ENCODE results near the gene HMCN1. TPM values are rescaled to one million over a fixed set of nuclear protein-coding genes. Genes with fewer than 3 reads are reported as not detected.

The HMCN1 gene
- total RNA-seq, 2 donors from 2014 or later, result 1.3 to 3.7 TPM

- no peaks in the 10 kb centered on the region for H3K27me3 ChIP-seq
- no peak overlapping the region for H3K27ac ChIP-seq
- H3K4me3 ChIP-seq, result no peak overlapping the region
- H3K9me3 ChIP-seq, result no peaks in the 10 kb centered on the region
- no peak for DNase-seq
- H3K4me1 ChIP-seq, result no peaks in the 10 kb centered on the region
- no peak overlapping the region for H3K9ac ChIP-seq (ENCODE audit: low read depth in 2 of 2, low read length in 2 of 2)
- intact Hi-C loops (cut with DNase I), result no loop called here
- TF ChIP-seq, protein P1, sequence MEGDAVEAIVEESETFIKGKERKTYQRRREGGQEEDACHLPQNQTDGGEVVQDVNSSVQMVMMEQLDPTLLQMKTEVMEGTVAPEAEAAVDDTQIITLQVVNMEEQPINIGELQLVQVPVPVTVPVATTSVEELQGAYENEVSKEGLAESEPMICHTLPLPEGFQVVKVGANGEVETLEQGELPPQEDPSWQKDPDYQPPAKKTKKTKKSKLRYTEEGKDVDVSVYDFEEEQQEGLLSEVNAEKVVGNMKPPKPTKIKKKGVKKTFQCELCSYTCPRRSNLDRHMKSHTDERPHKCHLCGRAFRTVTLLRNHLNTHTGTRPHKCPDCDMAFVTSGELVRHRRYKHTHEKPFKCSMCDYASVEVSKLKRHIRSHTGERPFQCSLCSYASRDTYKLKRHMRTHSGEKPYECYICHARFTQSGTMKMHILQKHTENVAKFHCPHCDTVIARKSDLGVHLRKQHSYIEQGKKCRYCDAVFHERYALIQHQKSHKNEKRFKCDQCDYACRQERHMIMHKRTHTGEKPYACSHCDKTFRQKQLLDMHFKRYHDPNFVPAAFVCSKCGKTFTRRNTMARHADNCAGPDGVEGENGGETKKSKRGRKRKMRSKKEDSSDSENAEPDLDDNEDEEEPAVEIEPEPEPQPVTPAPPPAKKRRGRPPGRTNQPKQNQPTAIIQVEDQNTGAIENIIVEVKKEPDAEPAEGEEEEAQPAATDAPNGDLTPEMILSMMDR (IDR thresholded peaks at IDR 0.05), result no peak
- no peaks in the 10 kb centered on the region for H3K36me3 ChIP-seq
These were observed 177.8 kb downstream of the HMCN1 start for GRCh38 chr1:185911978-185912377.

- H3K9me3 ChIP-seq, result no peaks in the 10 kb centered on the region
- DNase-seq, result no peak
- H3K4me1 ChIP-seq, result no peaks in the 10 kb centered on the region
- no peak overlapping the region for H3K9ac ChIP-seq (ENCODE audit: low read depth in 2 of 2, low read length in 2 of 2)
- intact Hi-C loops (cut with DNase I), result no loop called here
- no peak overlapping the region for H3K27ac ChIP-seq
- TF ChIP-seq, protein P1 (IDR thresholded peaks at IDR 0.05), result no peak
- H3K36me3 ChIP-seq, result no peaks in the 10 kb centered on the region
- no peaks in the 10 kb centered on the region for H3K27me3 ChIP-seq
- no peak overlapping the region for H3K4me3 ChIP-seq
These were observed 178.3 kb downstream of the HMCN1 start for GRCh38 chr1:185912504-185912903.

DNA sequence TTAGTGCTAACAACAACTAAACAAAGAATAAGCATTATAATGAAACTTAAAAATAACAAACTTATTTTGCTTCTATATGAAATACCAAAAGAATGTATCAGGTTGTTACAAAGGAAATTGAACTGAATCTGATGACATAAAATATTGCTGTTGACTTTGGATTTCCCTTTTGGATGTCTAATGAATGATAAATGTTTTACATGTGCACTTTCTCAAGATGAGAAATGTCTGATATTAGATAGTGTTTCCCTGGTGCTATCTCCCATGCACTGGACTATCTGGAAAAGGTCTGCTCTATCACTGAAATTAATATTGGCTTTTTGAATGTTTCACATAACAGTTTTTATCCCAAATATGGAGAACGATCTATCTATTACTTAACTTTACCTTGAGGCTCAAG is 179.9 kb downstream of the HMCN1 start:
- H3K36me3 ChIP-seq, result no peaks in the 10 kb centered on the region
- no peaks in the 10 kb centered on the region for H3K27me3 ChIP-seq
- intact Hi-C loops (cut with DNase I), result no loop called here
- H3K27ac ChIP-seq, result no peak overlapping the region
- H3K9ac ChIP-seq (ENCODE audit: low read depth in 2 of 2, low read length in 2 of 2), result no peak overlapping the region
- no peaks in the 10 kb centered on the region for H3K4me1 ChIP-seq
- TF ChIP-seq, protein P1 (IDR thresholded peaks at IDR 0.05), result no peak
- DNase-seq, result no peak
- no peak overlapping the region for H3K4me3 ChIP-seq
- H3K9me3 ChIP-seq, result no peaks in the 10 kb centered on the region

- TF ChIP-seq, protein P1 (IDR thresholded peaks at IDR 0.05), result no peak
- Histone ChIP-seq H3K4me3 (no peak overlapping the region), H3K9me3 (no peaks in the 10 kb centered on the region), H3K4me1 (no peaks in the 10 kb centered on the region), H3K27me3 (no peaks in the 10 kb centered on the region), H3K27ac (no peak overlapping the region), H3K9ac (ENCODE audit: low read depth in 2 of 2, low read length in 2 of 2) (no peak overlapping the region), H3K36me3 (no peaks in the 10 kb centered on the region)
- DNase-seq, result no peak
- intact Hi-C loops (cut with DNase I), result no loop called here
These were observed 182.7 kb downstream of the HMCN1 start for GRCh38 chr1:185916861-185917260.

DNA sequence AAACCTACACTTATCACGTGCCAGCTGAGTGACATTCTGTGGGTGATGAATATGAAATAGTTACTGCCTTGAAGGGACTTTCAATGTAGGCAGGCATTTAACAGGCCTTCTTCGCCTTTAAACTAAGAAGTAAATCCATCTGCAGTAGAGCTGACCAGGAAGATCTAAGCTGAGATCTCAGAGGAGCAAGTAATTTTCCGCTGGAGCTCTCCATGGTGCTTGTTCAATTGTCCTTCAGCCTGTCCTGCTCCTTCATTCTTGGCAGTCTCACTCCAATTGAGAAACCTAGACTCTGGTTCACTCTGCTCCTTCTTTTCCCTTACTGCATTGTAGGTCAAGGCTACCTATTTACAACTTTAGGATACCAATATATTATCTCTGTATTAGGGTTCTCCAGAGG is 183.5 kb downstream of the HMCN1 start:
- H3K4me3 ChIP-seq, result no peak overlapping the region
- H3K9me3 ChIP-seq, result no peaks in the 10 kb centered on the region
- H3K36me3 ChIP-seq, result no peaks in the 10 kb centered on the region
- no peak for DNase-seq
- TF ChIP-seq, protein P1 (IDR thresholded peaks at IDR 0.05), result no peak
- no peaks in the 10 kb centered on the region for H3K27me3 ChIP-seq
- intact Hi-C loops (cut with DNase I), result no loop called here
- no peak overlapping the region for H3K9ac ChIP-seq (ENCODE audit: low read depth in 2 of 2, low read length in 2 of 2)
- no peaks in the 10 kb centered on the region for H3K4me1 ChIP-seq
- H3K27ac ChIP-seq, result no peak overlapping the region

DNA sequence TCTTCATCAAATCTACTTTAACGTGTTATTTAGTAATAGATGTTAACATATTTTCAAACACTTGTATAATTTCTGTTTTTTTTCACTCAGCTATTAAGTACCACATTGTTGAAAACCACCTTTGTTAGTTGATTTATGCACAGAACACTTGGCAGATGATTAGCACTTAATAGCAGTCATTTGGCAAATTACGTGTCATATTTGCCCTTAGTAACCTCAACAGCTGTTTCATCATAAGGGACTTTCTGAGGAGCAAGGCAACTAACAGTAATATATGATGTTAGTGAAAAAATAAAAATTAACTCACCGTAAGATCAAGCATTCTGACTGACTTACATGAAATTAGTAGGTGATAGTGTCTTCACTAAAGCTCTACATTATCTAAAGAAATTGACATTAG is 186.4 kb downstream of the HMCN1 start:
- TF ChIP-seq, protein P1 (IDR thresholded peaks at IDR 0.05), result no peak
- intact Hi-C loops (cut with DNase I), result no loop called here

More for the DNA sequence above, 186.4 kb downstream of the HMCN1 start:
- no peak overlapping the region for H3K9ac ChIP-seq (ENCODE audit: low read depth in 2 of 2, low read length in 2 of 2)
- H3K27ac ChIP-seq, result no peak overlapping the region
- H3K27me3 ChIP-seq, result no peaks in the 10 kb centered on the region
- H3K36me3 ChIP-seq, result no peaks in the 10 kb centered on the region
- H3K9me3 ChIP-seq, result no peaks in the 10 kb centered on the region
- no peaks in the 10 kb centered on the region for H3K4me1 ChIP-seq
- no peak for DNase-seq
- no peak overlapping the region for H3K4me3 ChIP-seq

All from colonic mucosa (tissue), 4 donors.